Activated naive CD8-positive, alpha-beta T cell treated with anti-CD3 and anti-CD28 coated beads, Interleukin-2, amount 50 U/mL, for 24 hours (primary cell): ENCODE measurements around the gene SNED1.
A peak's percentile ranks its signal among the peaks of the same experiment; 100 is the strongest.

Experiments
- ATAC-seq: fragments of 150-1000 bp; cut with Tn5 transposase; one replicate; pipeline ENCODE4 v1.10.0; 2021
- DNase-seq: peaks from one replicate; pipeline ENCODE4 v3.0.0; 2021
- H3K27ac Mint-ChIP-seq: one replicate; pipeline ENCODE4 v1.8.0; 2021; ENCODE audit warnings: mild to moderate bottlenecking, mixed read lengths
- H3K27me3 Mint-ChIP-seq: one replicate; pipeline ENCODE4 v1.8.0; 2021; ENCODE audit warnings: mixed read lengths
- H3K36me3 Mint-ChIP-seq: one replicate; pipeline ENCODE4 v1.8.0; 2021; ENCODE audit warnings: low read depth, mixed read lengths
- H3K4me1 Mint-ChIP-seq: one replicate; pipeline ENCODE4 v1.8.0; 2021; ENCODE audit warnings: mixed read lengths
- H3K4me3 Mint-ChIP-seq: one replicate; pipeline ENCODE4 v1.8.0; 2021; ENCODE audit warnings: mild to moderate bottlenecking, moderate library complexity, mixed read lengths
- H3K9me3 Mint-ChIP-seq: one replicate; pipeline ENCODE4 v1.8.0; 2021; ENCODE audit warnings: mixed read lengths

SNED1 gene

GRCh38 chr2:241061275-241061674, 62.9 kb downstream of the SNED1 start:
- Mint-ChIP-seq H3K4me1 (no peaks in the 10 kb centered on the region), H3K4me3 (no peak overlapping the region), H3K36me3 (no peaks in the 10 kb centered on the region), H3K27ac (no peak overlapping the region), H3K9me3 (no peaks in the 10 kb centered on the region), H3K27me3 (no peaks in the 10 kb centered on the region)
- DNase-seq (no peak), ATAC-seq (no peak)

GRCh38 chr2:241062389-241063092, 64.1 kb downstream of the SNED1 start:
- Mint-ChIP-seq H3K27me3 (no peaks in the 10 kb centered on the region), H3K4me1 (no peaks in the 10 kb centered on the region), H3K9me3 (no peaks in the 10 kb centered on the region), H3K4me3 (no peak overlapping the region), H3K27ac (no peak overlapping the region), H3K36me3 (no peaks in the 10 kb centered on the region)
- no peak for ATAC-seq
- no peak for DNase-seq

- Mint-ChIP-seq H3K27ac (no peak overlapping the region), H3K4me3 (no peak overlapping the region), H3K36me3 (no peaks in the 10 kb centered on the region), H3K27me3 (no peaks in the 10 kb centered on the region), H3K9me3 (no peaks in the 10 kb centered on the region), H3K4me1 (no peaks in the 10 kb centered on the region)
- ATAC-seq = no peak
- DNase-seq = no peak
These were observed 64.7 kb downstream of the SNED1 start for GRCh38 chr2:241063093-241063551.

- Mint-ChIP-seq H3K27ac (no peak overlapping the region), H3K9me3 (no peaks in the 10 kb centered on the region), H3K27me3 (no peaks in the 10 kb centered on the region), H3K4me1 (no peaks in the 10 kb centered on the region), H3K4me3 (no peak overlapping the region), H3K36me3 (no peaks in the 10 kb centered on the region)
- DNase-seq = no peak
- no peak for ATAC-seq
These were observed 65.2 kb downstream of the SNED1 start for GRCh38 chr2:241063587-241063986.

- Mint-ChIP-seq H3K27me3 (no peaks in the 10 kb centered on the region), H3K4me3 (no peak overlapping the region), H3K27ac (no peak overlapping the region), H3K9me3 (no peaks in the 10 kb centered on the region), H3K36me3 (no peaks in the 10 kb centered on the region), H3K4me1 (no peaks in the 10 kb centered on the region)
- DNase-seq (peak; percentile 52), ATAC-seq (peak; percentile 41)
These were observed 65.8 kb downstream of the SNED1 start for GRCh38 chr2:241064008-241064801.

- no peak for ATAC-seq
- Mint-ChIP-seq H3K27ac (no peak overlapping the region), H3K36me3 (no peaks in the 10 kb centered on the region), H3K4me1 (no peaks in the 10 kb centered on the region), H3K4me3 (no peak overlapping the region), H3K9me3 (no peaks in the 10 kb centered on the region), H3K27me3 (no peaks in the 10 kb centered on the region)
- no peak for DNase-seq
These were observed 66.5 kb downstream of the SNED1 start for GRCh38 chr2:241064802-241065354.

GRCh38 chr2:241065355-241065803, 67.0 kb downstream of the SNED1 start:
- H3K27ac Mint-ChIP-seq = no peak overlapping the region
- ATAC-seq = no peak
- H3K4me3 Mint-ChIP-seq = no peak overlapping the region
- no peaks in the 10 kb centered on the region for H3K27me3 Mint-ChIP-seq
- no peak for DNase-seq
- H3K9me3 Mint-ChIP-seq = no peaks in the 10 kb centered on the region
- no peaks in the 10 kb centered on the region for H3K4me1 Mint-ChIP-seq
- no peaks in the 10 kb centered on the region for H3K36me3 Mint-ChIP-seq

- Mint-ChIP-seq H3K27ac (no peak overlapping the region), H3K36me3 (no peaks in the 10 kb centered on the region), H3K4me3 (no peak overlapping the region), H3K9me3 (no peaks in the 10 kb centered on the region), H3K27me3 (no peaks in the 10 kb centered on the region), H3K4me1 (no peaks in the 10 kb centered on the region)
- DNase-seq (no peak), ATAC-seq (no peak)
These were observed 67.9 kb downstream of the SNED1 start for GRCh38 chr2:241066171-241066892.

- Mint-ChIP-seq H3K27me3 (no peaks in the 10 kb centered on the region), H3K9me3 (no peaks in the 10 kb centered on the region)
These were observed 68.5 kb downstream of the SNED1 start for GRCh38 chr2:241066893-241067341.

GRCh38 chr2:241067501-241068135, 69.2 kb downstream of the SNED1 start:
- no peaks in the 10 kb centered on the region for H3K27me3 Mint-ChIP-seq
- DNase-seq (no peak), ATAC-seq (no peak)
- H3K4me1 Mint-ChIP-seq = no peaks in the 10 kb centered on the region
- no peak overlapping the region for H3K27ac Mint-ChIP-seq
- H3K9me3 Mint-ChIP-seq = no peaks in the 10 kb centered on the region
- no peak overlapping the region for H3K4me3 Mint-ChIP-seq
- no peaks in the 10 kb centered on the region for H3K36me3 Mint-ChIP-seq

More at GRCh38 chr2:241066893-241067341, 68.5 kb downstream of the SNED1 start:
- no peak overlapping the region for H3K4me3 Mint-ChIP-seq
- ATAC-seq (no peak), DNase-seq (no peak)
- no peak overlapping the region for H3K27ac Mint-ChIP-seq
- H3K36me3 Mint-ChIP-seq = no peaks in the 10 kb centered on the region
- no peaks in the 10 kb centered on the region for H3K4me1 Mint-ChIP-seq

- Mint-ChIP-seq H3K4me1 (no peaks in the 10 kb centered on the region), H3K9me3 (no peaks in the 10 kb centered on the region), H3K36me3 (no peaks in the 10 kb centered on the region), H3K27me3 (no peaks in the 10 kb centered on the region), H3K4me3 (no peak overlapping the region), H3K27ac (no peak overlapping the region)
- no peak for DNase-seq
- ATAC-seq = no peak
These were observed 69.9 kb downstream of the SNED1 start for GRCh38 chr2:241068136-241068941.

- Mint-ChIP-seq H3K4me1 (no peaks in the 10 kb centered on the region), H3K27ac (no peak overlapping the region), H3K4me3 (no peak overlapping the region), H3K36me3 (no peaks in the 10 kb centered on the region), H3K9me3 (no peaks in the 10 kb centered on the region), H3K27me3 (no peaks in the 10 kb centered on the region)
- no peak for DNase-seq
- no peak for ATAC-seq
These were observed 70.8 kb downstream of the SNED1 start for GRCh38 chr2:241068942-241069810.

- H3K9me3 Mint-ChIP-seq = no peaks in the 10 kb centered on the region
- no peak overlapping the region for H3K4me3 Mint-ChIP-seq
- H3K27ac Mint-ChIP-seq = no peak overlapping the region
- ATAC-seq = no peak
- H3K4me1 Mint-ChIP-seq = no peaks in the 10 kb centered on the region
- H3K36me3 Mint-ChIP-seq = no peaks in the 10 kb centered on the region
- no peak for DNase-seq
- H3K27me3 Mint-ChIP-seq = no peaks in the 10 kb centered on the region
These were observed 71.4 kb downstream of the SNED1 start for GRCh38 chr2:241069821-241070281.
